Measurements from ENCODE around the gene CC2D1A.

CC2D1A gene

DNA sequence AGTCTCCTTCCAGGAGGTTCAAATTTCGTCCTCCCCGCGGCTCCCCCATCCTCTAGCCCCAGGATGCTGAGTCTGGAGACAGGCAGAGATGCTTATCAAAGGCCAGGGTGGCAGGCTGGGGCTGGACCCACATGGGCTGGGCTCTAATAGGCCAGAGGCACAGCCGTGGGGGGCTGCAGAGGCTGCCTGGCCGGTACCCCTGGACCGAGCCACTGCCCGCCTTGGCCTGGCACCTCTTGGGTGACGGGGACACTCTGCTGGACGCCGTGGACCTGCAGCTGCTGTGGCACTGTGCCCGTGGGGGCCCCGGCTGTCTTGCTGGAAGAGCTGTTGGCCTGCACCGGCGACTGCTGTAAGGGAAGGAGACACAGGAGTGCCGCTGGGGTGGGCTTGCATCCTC, 74.3 kb downstream of the CC2D1A start:
- DNase-seq (ENCODE audit: low read depth): no peak
